HG03565 (cell line): ENCODE measurements around the gene TAS1R2.

Experiments
- ATAC-seq: cut with Tn5 transposase; IDR thresholded peaks from one replicate; pipeline ENCODE4 v1.9.1; 2021; ENCODE audit warnings: mild to moderate bottlenecking, moderate library complexity; ENCODE audit not compliant: unreplicated experiment

Gene TAS1R2

GRCh38 chr1:18828224-18828623, 31.2 kb downstream of the TAS1R2 start:
- ATAC-seq = no peak

- no peak for ATAC-seq
Measured at GRCh38 chr1:18823438-18823837, 36.0 kb downstream of the TAS1R2 start.

- no peak for ATAC-seq
Measured at GRCh38 chr1:18820791-18821641, 38.4 kb downstream of the TAS1R2 start.

DNA sequence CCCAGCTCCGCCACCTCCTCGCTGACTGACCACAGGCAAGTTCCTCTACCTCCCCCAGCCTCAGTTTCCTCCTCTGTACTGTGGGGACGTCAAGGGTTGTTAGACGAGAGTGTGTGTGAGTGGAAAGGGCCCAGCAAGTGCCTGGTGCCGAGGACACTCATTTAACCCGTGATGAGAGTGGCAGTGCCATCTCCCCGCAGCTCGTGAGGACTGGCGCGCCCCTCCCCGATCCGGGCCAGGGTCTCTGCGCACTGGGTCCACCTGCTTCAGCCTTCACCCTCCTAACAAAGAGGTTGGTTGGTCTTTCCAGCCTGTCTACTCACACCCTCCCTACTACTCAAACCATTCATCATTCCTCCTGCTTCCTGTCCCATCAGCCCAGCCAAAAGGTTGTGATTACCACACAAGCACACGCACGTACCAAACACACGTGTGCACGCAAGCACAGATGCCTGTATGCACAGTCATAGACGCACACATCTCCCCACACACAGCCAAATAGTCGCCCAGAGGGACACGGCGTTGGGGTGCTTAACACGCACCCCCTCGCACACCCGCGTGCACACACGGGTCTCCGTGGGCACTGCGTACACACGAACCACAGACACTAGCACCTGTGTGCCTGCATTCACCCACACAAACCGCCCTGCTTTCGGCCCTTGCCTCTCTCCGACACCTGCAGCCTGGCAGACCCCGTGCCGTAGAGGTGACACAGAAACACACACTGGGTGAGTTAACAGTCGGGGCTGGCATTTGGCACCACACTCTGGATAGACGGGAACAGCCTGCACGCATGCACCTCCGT, 39.3 kb downstream of the TAS1R2 start:
- no peak for ATAC-seq

GRCh38 chr1:18819203-18819602, 40.3 kb downstream of the TAS1R2 start:
- no peak for ATAC-seq

DNA sequence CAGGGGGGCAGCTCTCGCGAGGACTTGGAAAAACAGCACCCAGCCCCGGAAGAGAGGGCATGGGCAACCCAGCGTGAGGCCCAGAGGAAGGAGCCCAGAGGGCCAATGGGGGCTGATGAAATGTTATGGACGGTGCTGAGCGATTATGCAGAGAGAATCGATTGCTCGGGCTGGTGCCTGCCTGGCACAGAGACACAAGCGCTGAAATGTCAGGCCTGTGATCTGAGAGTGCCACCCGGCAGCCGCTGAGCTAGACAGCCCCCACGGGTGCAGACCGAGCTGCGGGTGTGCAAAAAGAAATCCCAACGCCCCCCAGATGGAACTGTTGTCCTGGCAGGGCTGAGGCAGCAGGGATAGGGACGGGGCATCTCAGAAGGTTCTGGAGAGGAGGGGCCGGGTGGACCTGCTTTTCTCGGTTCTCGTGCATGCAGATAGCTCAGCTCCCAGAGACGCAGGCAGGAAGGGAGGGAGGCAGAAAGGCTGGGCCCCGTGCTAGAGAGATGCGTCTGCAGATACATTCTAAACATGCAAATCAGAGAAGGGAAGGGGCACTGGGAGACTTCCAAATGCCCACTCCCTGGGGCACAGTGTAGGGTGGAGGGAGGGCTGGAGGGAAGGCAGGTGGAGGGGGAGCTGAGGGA, 41.5 kb downstream of the TAS1R2 start:
- ATAC-seq = no peak

DNA sequence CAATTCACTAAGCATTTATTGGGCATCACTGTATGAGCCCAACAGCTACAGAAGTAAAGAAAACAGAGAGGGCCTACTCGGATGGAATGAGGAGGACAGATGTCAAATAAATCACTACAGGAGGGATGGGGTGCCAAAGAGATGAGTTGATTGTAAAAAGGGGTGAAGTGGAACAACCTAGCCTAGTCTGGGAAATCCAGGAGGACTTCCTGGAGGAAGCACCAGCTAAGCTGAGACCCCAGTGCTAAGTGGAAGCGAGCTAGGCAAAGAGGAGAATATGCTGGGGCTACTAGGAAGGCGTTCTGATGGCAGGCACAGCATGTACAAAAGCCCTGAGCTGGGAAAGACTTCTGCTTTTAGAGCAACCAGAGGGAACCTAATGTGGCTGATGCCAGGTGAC, 42.1 kb downstream of the TAS1R2 start:
- no peak for ATAC-seq

DNA sequence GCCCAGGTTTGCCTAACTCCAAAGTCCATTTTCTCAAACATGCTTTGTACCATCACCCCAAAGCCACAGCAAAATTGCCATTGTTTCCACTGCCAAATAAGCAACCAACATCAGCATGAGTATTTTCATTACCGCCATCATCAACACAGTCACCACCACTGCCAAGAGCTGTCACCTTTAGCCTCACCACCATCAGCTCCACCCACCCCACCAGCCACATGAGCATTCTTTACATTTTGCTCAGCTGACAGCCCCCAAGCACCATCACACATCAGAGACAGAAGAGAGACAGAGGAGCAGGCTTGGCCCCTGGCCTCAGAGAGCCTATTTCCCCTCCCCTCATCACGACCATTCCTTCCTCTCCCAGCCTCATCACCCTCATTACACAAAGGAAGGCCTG, 42.7 kb downstream of the TAS1R2 start:
- ATAC-seq = no peak

GRCh38 chr1:18814874-18815531, 44.5 kb downstream of the TAS1R2 start:
- no peak for ATAC-seq

- no peak for ATAC-seq
Measured at GRCh38 chr1:18814425-18814824, 45.0 kb downstream of the TAS1R2 start.

GRCh38 chr1:18812453-18812939, 47.0 kb downstream of the TAS1R2 start:
- no peak for ATAC-seq

GRCh38 chr1:18811733-18812452, 47.6 kb downstream of the TAS1R2 start:
- no peak for ATAC-seq

DNA sequence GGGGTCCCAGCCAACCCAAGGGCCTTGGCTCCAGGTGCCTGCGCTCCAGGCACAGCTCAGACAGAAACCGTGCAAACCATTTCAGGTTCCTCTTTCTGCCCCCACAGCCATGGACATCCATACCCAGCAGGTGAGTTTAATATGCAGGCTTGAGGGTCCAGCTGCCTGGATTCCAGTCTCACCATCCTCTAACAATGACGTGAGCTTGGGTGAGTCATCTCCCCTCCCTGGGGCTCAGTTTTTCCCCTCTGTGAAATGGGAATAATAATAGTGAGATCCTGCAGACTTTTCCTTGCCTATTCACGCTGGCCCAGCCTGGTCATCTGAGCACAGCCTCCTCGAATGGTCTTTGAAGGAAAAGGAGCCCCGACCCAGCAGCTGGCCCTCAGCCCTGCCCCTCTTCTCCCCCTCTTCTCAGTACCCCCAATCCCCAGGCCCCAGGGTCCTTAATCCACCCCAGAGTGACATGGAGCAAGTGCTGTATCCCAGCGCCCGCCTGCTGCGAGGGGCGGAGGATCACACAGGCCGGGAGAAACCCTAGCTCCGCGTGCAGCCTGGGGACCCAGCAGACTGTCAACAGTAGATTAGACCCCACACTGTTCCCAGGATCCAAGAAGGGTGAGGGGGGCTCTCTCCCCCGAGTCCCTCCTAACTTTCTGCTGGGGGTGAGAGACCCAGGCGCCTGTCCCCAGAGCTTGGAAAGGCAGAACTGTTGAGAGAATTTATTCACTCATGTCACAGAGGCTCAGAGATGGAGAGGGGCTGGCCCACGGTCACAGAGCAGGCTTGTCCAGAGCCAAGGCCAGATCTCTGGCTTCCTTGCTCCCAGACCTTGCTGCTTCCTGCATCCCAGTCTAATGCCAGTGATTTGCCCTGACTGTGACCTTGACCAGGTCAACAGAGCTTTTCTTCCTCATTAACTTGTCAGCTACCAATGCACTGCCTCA, 49.2 kb downstream of the TAS1R2 start:
- no peak for ATAC-seq

DNA sequence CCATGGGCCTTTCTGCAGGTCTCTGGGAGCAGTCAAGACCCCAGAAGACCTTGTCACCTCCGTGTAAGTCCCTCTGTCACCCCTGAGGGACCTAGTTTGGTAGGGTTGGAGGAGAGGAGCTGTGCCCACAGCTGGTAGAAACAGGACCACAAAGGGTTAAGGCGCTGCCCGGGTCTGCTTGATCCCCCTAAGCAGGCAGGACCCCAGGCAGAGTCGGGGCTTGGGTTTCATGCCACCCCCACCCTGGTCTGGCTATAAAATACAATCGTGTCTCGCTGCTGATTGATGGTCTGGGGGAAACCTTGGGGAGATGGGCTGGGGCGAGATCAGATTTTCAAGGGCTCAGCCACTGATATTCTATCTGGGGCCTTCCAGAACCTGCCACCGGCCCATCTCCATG, 50.9 kb downstream of the TAS1R2 start:
- no peak for ATAC-seq

GRCh38 chr1:18807334-18808063, 52.0 kb downstream of the TAS1R2 start:
- ATAC-seq = no peak

DNA sequence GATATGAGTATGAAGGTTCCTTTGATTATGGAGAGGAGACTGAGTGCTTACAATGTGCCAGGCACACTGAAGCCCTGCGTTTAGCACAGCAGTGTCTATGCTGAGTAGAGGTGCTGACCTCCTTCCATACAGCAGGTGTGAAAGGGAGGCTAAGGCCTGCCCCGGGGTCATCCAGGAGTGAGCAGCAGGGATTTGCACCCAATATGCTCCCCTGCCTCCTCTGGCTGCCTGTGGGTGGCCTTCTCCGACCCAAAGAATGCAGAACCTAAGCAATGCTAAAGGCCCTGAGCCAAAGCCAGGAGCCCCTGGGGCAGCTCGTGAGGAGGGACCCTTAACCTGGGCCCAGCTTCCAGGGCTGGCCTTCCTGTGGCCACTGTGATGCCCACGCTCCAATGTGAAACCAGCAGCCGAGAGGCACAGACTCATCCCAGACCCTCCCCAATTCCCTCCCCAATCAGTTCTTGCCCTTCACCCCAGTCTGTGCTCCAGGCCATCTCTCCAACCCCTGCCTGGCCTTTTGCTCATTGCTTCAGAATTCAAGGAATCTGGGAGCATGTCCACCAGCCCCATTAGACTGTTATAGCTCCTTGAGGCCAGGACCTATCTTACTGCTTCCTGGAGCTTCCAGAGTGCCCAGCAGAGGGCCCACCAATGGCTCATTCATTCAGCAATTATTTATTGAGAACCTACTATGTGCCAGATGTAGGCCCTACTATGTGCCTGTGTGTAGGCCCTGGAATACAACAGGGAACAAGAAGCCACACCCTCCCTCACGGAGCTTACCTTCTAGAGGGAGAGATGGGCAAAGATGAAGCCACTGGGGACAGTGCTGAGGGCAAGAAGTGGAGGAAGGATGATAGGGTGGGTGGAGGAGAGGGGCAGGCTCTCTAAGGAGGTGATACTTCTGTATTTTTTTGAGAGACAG, 53.3 kb downstream of the TAS1R2 start:
- no peak for ATAC-seq

GRCh38 chr1:18805150-18805879, 54.1 kb downstream of the TAS1R2 start:
- no peak for ATAC-seq
